Measurements from ENCODE around the gene COL4A2. TPM values are rescaled to one million over a fixed set of nuclear protein-coding genes. Genes with fewer than 3 reads are reported as not detected.

The COL4A2 gene
- 10 to 100 TPM; 51.2 to 85.8 (median 70.5) TPM for total RNA-seq

GRCh38 chr13:110306960-110307766 lies at the start of gene COL4A2, which contains the start of gene COL4A1:
COL4A2 (plus strand) TSS chr13:110307284; CDS start chr13:110307904, 620 bp downstream.
COL4A1 (minus strand) TSS chr13:110307157; CDS start chr13:110307027, 130 bp downstream.
- peak; percentile 35 to 47 for DNase-seq
- intact Hi-C loops (cut with DNase I; ENCODE audit: low total_unique reads) = loop anchor here (1.0 to 5.0 kb wide), 2 partner anchors 90 to 105 kb away; no protein-coding TSS in a partner anchor
- peak within 1 kb of the TSS; percentile 84 to 88 (median 86) for H3K27ac ChIP-seq
- peak; percentile 81 to 93 for TF ChIP-seq POLR2A (IDR thresholded peaks at IDR 0.05)
- TF ChIP-seq, protein P1, sequence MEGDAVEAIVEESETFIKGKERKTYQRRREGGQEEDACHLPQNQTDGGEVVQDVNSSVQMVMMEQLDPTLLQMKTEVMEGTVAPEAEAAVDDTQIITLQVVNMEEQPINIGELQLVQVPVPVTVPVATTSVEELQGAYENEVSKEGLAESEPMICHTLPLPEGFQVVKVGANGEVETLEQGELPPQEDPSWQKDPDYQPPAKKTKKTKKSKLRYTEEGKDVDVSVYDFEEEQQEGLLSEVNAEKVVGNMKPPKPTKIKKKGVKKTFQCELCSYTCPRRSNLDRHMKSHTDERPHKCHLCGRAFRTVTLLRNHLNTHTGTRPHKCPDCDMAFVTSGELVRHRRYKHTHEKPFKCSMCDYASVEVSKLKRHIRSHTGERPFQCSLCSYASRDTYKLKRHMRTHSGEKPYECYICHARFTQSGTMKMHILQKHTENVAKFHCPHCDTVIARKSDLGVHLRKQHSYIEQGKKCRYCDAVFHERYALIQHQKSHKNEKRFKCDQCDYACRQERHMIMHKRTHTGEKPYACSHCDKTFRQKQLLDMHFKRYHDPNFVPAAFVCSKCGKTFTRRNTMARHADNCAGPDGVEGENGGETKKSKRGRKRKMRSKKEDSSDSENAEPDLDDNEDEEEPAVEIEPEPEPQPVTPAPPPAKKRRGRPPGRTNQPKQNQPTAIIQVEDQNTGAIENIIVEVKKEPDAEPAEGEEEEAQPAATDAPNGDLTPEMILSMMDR (IDR thresholded peaks at IDR 0.05 in 4 of 5, conservative IDR thresholded peaks at IDR 0.05 in 1 of 5) = no peak
- H3K36me3 ChIP-seq = no peaks in the 10 kb centered on the region
- peak; percentile 59 to 61 for ATAC-seq
- H3K4me1 ChIP-seq = peaks cover 7 to 20% of the 10 kb centered on the region in 2 donors
- H3K27me3 ChIP-seq = peaks cover 16 to 50% (median 25%) of the 10 kb centered on the region in 3 donors
- H3K9me3 ChIP-seq = no peaks in the 10 kb centered on the region
- in situ Hi-C loops (cut with MboI; ENCODE audit: low sequenced_read_pairs in 4 of 4) = loop anchor here in 1 of 4 donors (10.0 kb wide), 1 partner anchor 108 kb away; no protein-coding TSS in a partner anchor
- H3K4me3 ChIP-seq = peak within 1 kb of the TSS; percentile 64 to 78 (median 73)

DNA sequence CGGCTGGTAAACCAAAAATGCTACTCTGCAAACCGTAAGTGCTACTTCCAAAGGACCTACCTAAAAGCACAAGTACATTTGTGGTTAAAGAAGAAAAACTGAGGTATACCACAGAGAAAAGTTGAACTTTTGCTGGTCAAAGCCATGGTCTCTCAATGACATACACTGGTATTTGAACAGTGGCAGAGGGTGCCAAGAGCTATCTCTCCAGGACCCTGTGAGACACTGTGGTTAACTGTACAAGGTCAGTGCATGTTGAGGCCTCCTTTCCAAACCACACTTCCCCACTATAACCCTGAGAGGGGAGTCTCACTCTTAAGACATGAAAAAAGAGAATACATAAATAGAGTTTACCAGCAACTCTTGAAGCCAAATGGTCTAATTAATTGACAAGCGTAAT lies 49.7 kb upstream of the COL4A2 start:
- Histone ChIP-seq H3K27ac (peak overlapping the region in 3 of 4 donors; percentile 5 to 67 (median 65)), H3K9me3 (no peaks in the 10 kb centered on the region), H3K27me3 (peaks cover 0 to 5% (median 3%) of the 10 kb centered on the region in 3 donors), H3K4me1 (peaks cover 17 to 29% of the 10 kb centered on the region in 2 donors), H3K36me3 (no peaks in the 10 kb centered on the region), H3K4me3 (no peak overlapping the region)
- TF ChIP-seq POLR2A (IDR thresholded peaks at IDR 0.05) = no peak
- TF ChIP-seq, protein P1 (IDR thresholded peaks at IDR 0.05 in 4 of 5, conservative IDR thresholded peaks at IDR 0.05 in 1 of 5) = no peak
- intact Hi-C loops (cut with DNase I; ENCODE audit: low total_unique reads) (no loop called here), in situ Hi-C loops (cut with MboI; ENCODE audit: low sequenced_read_pairs in 4 of 4) (no loop called here)
- no peak for DNase-seq
- ATAC-seq = no peak

DNA sequence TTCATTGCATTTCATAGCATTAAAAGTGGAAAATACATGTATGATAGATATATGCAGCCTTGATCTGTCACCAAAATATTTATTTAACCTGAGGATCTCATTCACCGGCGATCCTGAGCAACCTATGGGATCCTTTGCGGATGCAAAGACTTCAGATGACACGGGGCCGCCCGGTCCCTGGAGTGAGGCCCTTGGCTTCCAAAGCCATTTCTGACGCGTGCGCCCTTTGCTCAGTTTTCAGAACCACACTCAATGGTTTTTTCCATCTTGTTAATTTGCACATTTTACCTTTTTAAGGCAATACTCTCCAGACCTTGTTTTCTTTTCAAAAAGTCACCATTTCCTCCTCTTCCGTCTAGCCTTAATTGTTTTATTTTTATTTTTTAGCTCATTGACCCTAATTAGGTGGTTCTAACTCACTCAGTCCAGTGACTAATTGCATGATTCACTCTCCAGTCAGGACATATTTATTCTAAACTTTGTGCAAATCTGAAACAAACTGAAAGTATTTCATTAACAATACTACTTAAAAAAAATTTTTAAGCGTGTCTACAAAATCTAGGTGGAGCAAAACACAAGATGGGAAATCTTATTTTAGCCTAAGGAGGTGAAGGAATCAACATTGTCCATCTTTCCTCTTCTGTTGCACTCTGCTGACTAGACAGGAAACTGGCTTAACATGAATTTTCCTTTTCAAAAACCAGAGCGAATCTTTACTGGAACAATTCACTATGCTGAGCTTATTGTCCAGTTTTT lies 48.0 kb upstream of the COL4A2 start:
- peaks cover 0 to 7% (median 5%) of the 10 kb centered on the region in 3 donors for H3K27me3 ChIP-seq
- ATAC-seq (peak in 1 of 2 donors; percentile 22), DNase-seq (no peak)
- H3K4me1 ChIP-seq = peaks cover 32 to 43% of the 10 kb centered on the region in 2 donors
- intact Hi-C loops (cut with DNase I; ENCODE audit: low total_unique reads) (no loop called here), in situ Hi-C loops (cut with MboI; ENCODE audit: low sequenced_read_pairs in 4 of 4) (no loop called here)
- peak overlapping the region; percentile 15 to 54 (median 40) for H3K27ac ChIP-seq
- no peak overlapping the region for H3K4me3 ChIP-seq
- TF ChIP-seq POLR2A (IDR thresholded peaks at IDR 0.05) = no peak
- TF ChIP-seq, protein P1 (IDR thresholded peaks at IDR 0.05 in 4 of 5, conservative IDR thresholded peaks at IDR 0.05 in 1 of 5) = no peak
- no peaks in the 10 kb centered on the region for H3K36me3 ChIP-seq
- H3K9me3 ChIP-seq = no peaks in the 10 kb centered on the region

GRCh38 chr13:110259651-110260050 lies 47.4 kb upstream of the COL4A2 start:
- H3K27ac ChIP-seq = peak overlapping the region; percentile 15 to 54 (median 40)
- H3K4me1 ChIP-seq = peaks cover 38 to 49% of the 10 kb centered on the region in 2 donors
- DNase-seq = no peak
- TF ChIP-seq POLR2A (IDR thresholded peaks at IDR 0.05) = no peak
- TF ChIP-seq, protein P1 (IDR thresholded peaks at IDR 0.05 in 4 of 5, conservative IDR thresholded peaks at IDR 0.05 in 1 of 5) = no peak
- intact Hi-C loops (cut with DNase I; ENCODE audit: low total_unique reads) (no loop called here), in situ Hi-C loops (cut with MboI; ENCODE audit: low sequenced_read_pairs in 4 of 4) (no loop called here)
- no peaks in the 10 kb centered on the region for H3K9me3 ChIP-seq
- H3K36me3 ChIP-seq = no peaks in the 10 kb centered on the region
- peaks cover 0 to 9% (median 5%) of the 10 kb centered on the region in 3 donors for H3K27me3 ChIP-seq
- ATAC-seq = no peak
- no peak overlapping the region for H3K4me3 ChIP-seq
